ENCODE measurements around the gene LDHA. TPM values are rescaled to one million over a fixed set of nuclear protein-coding genes. Genes with fewer than 3 reads are reported as not detected.

Gene LDHA
- total and polyA plus RNA-seq, 2 of the 13 experiments (the other 11 are each of a cell fraction or from before 2014, with no cell fraction given) = 805 to 1,547 TPM

GRCh38 chr11:18384157-18384641 is 10.2 kb upstream of the LDHA start (continued):
- TF ChIP-seq MLXIP (CRISPR knock-in tag; IDR thresholded peaks at IDR 0.05; ENCODE audit: borderline replicate concordance) (no peak), RFXAP (CRISPR knock-in tag; IDR thresholded peaks at IDR 0.05; ENCODE audit: borderline replicate concordance) (no peak), LBX2 (CRISPR knock-in tag; IDR thresholded peaks at IDR 0.05; ENCODE audit: borderline replicate concordance) (no peak), TERF1 (CRISPR knock-in tag; IDR thresholded peaks at IDR 0.05) (no peak), E2F5 (CRISPR knock-in tag; conservative IDR thresholded peaks at IDR 0.05) (no peak), SOX6 (IDR thresholded peaks at IDR 0.05) (no peak), SOX6 (CRISPR knock-in tag; IDR thresholded peaks at IDR 0.05) (peak; percentile 32), AGO2 (optimal IDR thresholded peaks at IDR 0.05; ENCODE audit: low read depth, low read length) (no peak), LCORL (IDR thresholded peaks at IDR 0.05) (no peak), LCORL (CRISPR knock-in tag; IDR thresholded peaks at IDR 0.05) (peak; percentile 78), ZNF276 (CRISPR knock-in tag; IDR thresholded peaks at IDR 0.05; ENCODE audit: low read depth) (0 out of 2 replicates have a peak, but pooled peaks have one; percentile 63), TFDP2 (CRISPR knock-in tag; IDR thresholded peaks at IDR 0.05) (peak; percentile 76), ZNF780A (CRISPR knock-in tag; IDR thresholded peaks at IDR 0.05) (no peak), NFIC (IDR thresholded peaks at IDR 0.05; ENCODE audit: low read length) (peak; percentile 36; the same call in 1 of the 2 replicates), ZBTB49 (CRISPR knock-in tag; IDR thresholded peaks at IDR 0.05; ENCODE audit: borderline replicate concordance) (no peak), NBN (conservative IDR thresholded peaks at IDR 0.05) (no peak), IKZF1 (IDR thresholded peaks at IDR 0.05) (no peak), HES4 (CRISPR knock-in tag; IDR thresholded peaks at IDR 0.05; ENCODE audit: borderline replicate concordance) (no peak), GABPB1 (CRISPR knock-in tag; IDR thresholded peaks at IDR 0.05) (peak; percentile 65)
